H1 (cell line): Measurements from ENCODE around the gene FLCN. TPM values are rescaled to one million over a fixed set of nuclear protein-coding genes. Genes with fewer than 3 reads are reported as not detected.

Experiments
- EZH2 ChIP-seq: fragments of 200-600 bp; sonication (generic); IDR thresholded peaks from 2 replicates; pipeline ENCODE4 v1.7.1; 2012; ENCODE audit warnings: low read depth, mild to moderate bottlenecking, moderate library complexity, low read length, inconsistent platforms; ENCODE audit not compliant: severe bottlenecking
- GABPA ChIP-seq: IDR thresholded peaks from 2 replicates; pipeline ENCODE4 v1.6.1; 2011; ENCODE audit warnings: mild to moderate bottlenecking, low read length, moderate library complexity, borderline replicate concordance; ENCODE audit not compliant: insufficient read depth
- NANOG ChIP-seq: IDR thresholded peaks from 2 replicates; pipeline ENCODE4 v1.6.1; 2011; ENCODE audit warnings: low read length, low read depth, mild to moderate bottlenecking, inconsistent platforms; ENCODE audit not compliant: insufficient read depth, poor library complexity, severe bottlenecking
- NRF1 ChIP-seq: IDR thresholded peaks from 2 replicates; pipeline ENCODE4 v1.6.1; 2011; ENCODE audit warnings: mild to moderate bottlenecking, low read depth, low read length, improper control_type of control experiment
- TAF1 ChIP-seq: IDR thresholded peaks from 2 replicates; pipeline ENCODE4 v1.6.1; 2011; ENCODE audit warnings: mild to moderate bottlenecking, low read depth, low read length
- TEAD4 ChIP-seq: IDR thresholded peaks from 2 replicates; pipeline ENCODE4 v1.6.1; 2012; ENCODE audit warnings: low read depth, low read length, inconsistent platforms, mixed read lengths
- polyA plus RNA-seq, 7 experiments: library from polyadenylated mRNA; depleted of rRNA in 3 of 7; stranded (reverse) in 5 of 7; unstranded in 2 of 7; fragments of >200 nt in 5 of 7; fragments of 200-250 nt in 2 of 7; gene quantifications; 1 replicate in 5 of 7; 2 replicates in 1 of 7; 4 replicates in 1 of 7; pipeline versions ENCODE4 v1.2.1 to v1.2.3, GENCODE V29; 2011 to 2013; ENCODE audit warnings: missing spikeins in 2 of 7, mixed read lengths in 2 of 7
- total RNA-seq: library from RNA; stranded (reverse); fragmentation: NEBNext Ultra II Directional; extraction: Animal tissue kit (Norgen Biotek cat#: 25700); gene quantifications from 2 replicates; pipeline ENCODE4 v1.2.1, GENCODE V29; 2021
- TF ChIP-seq, protein P1 (sequence below): IDR thresholded peaks from 2 replicates; pipeline ENCODE4 v1.6.1; 2012; ENCODE audit warnings: inconsistent platforms

The FLCN gene
- total and polyA plus RNA-seq, 2 of the 8 experiments (the other 6 are each of a cell fraction or from before 2014, with no cell fraction given), result 15.6 to 34.6 TPM

DNA sequence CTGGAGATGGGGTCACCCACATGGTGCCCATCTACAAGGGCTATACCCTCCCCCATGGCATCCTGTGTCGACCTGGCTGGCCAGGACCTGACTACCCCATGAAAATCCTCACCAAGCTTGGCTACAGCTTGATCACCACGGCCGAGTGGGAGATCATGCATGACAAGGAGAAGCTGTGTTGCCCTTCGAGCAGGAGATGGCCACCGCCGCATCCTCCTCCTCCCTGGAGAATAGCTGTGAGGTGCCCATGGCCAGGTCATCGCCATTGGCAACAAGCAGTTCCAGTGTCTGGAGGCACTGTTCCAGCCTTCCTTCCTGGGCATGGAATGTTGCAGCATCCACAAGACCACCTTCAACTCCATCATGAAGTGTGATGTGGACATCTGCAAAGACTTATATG is 5.3 kb upstream of the FLCN start (continued):
- TF ChIP-seq, protein P1, sequence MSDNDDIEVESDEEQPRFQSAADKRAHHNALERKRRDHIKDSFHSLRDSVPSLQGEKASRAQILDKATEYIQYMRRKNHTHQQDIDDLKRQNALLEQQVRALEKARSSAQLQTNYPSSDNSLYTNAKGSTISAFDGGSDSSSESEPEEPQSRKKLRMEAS, result no peak
- TF ChIP-seq NANOG (no peak), EZH2 (no peak), GABPA (no peak), TAF1 (no peak), NRF1 (no peak), TEAD4 (no peak)
